ENCODE measurements around the gene PDE1A.

- TF ChIP-seq, protein P1, sequence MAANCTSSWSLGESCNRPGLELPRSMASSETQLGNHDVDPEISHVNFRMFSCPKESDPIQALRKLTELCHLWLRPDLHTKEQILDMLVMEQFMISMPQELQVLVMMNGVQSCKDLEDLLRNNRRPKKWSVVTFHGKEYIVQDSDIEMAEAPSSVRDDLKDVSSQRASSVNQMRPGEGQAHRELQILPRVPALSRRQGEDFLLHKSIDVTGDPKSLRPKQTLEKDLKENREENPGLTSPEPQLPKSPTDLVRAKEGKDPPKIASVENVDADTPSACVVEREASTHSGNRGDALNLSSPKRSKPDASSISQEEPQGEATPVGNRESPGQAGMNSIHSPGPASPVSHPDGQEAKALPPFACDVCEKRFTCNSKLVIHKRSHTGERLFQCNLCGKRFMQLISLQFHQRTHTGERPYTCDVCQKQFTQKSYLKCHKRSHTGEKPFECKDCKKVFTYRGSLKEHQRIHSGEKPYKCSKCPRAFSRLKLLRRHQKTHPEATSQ (CRISPR knock-in tag; IDR thresholded peaks at IDR 0.05; ENCODE audit: borderline replicate concordance) = no peak
- TF ChIP-seq ETV5 (CRISPR knock-in tag; IDR thresholded peaks at IDR 0.05; ENCODE audit: borderline replicate concordance) (no peak), HDAC6 (IDR thresholded peaks at IDR 0.05; ENCODE audit: low read depth, low read length) (no peak), SPEN (CRISPR knock-in tag; IDR thresholded peaks at IDR 0.05; ENCODE audit: low read depth) (no peak), HBP1 (CRISPR knock-in tag; IDR thresholded peaks at IDR 0.05; ENCODE audit: low read depth) (no peak), ZNF556 (CRISPR knock-in tag; IDR thresholded peaks at IDR 0.05; ENCODE audit: borderline replicate concordance) (no peak), CTCF (CRISPR knock-in tag; IDR thresholded peaks at IDR 0.05) (no peak), PHF21A (CRISPR knock-in tag; IDR thresholded peaks at IDR 0.05) (no peak), RXRB (CRISPR knock-in tag; IDR thresholded peaks at IDR 0.05; ENCODE audit: borderline replicate concordance) (no peak), POLR2A (IDR thresholded peaks at IDR 0.05; ENCODE audit: insufficient read depth in 1 of 2, low read depth in 2 of 2, low read length in 2 of 2) (no peak)
- TF ChIP-seq, protein P2, sequence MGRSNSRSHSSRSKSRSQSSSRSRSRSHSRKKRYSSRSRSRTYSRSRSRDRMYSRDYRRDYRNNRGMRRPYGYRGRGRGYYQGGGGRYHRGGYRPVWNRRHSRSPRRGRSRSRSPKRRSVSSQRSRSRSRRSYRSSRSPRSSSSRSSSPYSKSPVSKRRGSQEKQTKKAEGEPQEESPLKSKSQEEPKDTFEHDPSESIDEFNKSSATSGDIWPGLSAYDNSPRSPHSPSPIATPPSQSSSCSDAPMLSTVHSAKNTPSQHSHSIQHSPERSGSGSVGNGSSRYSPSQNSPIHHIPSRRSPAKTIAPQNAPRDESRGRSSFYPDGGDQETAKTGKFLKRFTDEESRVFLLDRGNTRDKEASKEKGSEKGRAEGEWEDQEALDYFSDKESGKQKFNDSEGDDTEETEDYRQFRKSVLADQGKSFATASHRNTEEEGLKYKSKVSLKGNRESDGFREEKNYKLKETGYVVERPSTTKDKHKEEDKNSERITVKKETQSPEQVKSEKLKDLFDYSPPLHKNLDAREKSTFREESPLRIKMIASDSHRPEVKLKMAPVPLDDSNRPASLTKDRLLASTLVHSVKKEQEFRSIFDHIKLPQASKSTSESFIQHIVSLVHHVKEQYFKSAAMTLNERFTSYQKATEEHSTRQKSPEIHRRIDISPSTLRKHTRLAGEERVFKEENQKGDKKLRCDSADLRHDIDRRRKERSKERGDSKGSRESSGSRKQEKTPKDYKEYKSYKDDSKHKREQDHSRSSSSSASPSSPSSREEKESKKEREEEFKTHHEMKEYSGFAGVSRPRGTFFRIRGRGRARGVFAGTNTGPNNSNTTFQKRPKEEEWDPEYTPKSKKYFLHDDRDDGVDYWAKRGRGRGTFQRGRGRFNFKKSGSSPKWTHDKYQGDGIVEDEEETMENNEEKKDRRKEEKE (IDR thresholded peaks at IDR 0.05) = no peak
- TF ChIP-seq, protein P3, sequence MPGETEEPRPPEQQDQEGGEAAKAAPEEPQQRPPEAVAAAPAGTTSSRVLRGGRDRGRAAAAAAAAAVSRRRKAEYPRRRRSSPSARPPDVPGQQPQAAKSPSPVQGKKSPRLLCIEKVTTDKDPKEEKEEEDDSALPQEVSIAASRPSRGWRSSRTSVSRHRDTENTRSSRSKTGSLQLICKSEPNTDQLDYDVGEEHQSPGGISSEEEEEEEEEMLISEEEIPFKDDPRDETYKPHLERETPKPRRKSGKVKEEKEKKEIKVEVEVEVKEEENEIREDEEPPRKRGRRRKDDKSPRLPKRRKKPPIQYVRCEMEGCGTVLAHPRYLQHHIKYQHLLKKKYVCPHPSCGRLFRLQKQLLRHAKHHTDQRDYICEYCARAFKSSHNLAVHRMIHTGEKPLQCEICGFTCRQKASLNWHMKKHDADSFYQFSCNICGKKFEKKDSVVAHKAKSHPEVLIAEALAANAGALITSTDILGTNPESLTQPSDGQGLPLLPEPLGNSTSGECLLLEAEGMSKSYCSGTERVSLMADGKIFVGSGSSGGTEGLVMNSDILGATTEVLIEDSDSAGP (CRISPR knock-in tag; IDR thresholded peaks at IDR 0.05; ENCODE audit: borderline replicate concordance) = no peak
These were observed 8.9 kb upstream of the PDE1A start for GRCh38 chr2:182435754-182436153.

Data from HepG2 (cell line).